Transverse colon (tissue), 4 donors: ENCODE data around the gene CHCHD10.

ENCODE experiments used
- CTCF ChIP-seq, 5 experiments: fragments of 200-600 bp in 3 of 5; fragments of 450-650 bp in 2 of 5; sonication (generic) in 3 of 5; IDR thresholded peaks; 1 replicate in 2 of 5; 2 replicates in 3 of 5; pipeline ENCODE4 v1.5.1; 2016 to 2017; ENCODE audit warnings: antibody characterized with exemption in 5 of 5, inconsistent platforms in 3 of 5, mild to moderate bottlenecking in 2 of 5, moderate library complexity in 1 of 5
- EP300 ChIP-seq: sonication (generic); formaldehyde crosslinking; IDR thresholded peaks from one replicate; pipeline ENCODE4 v1.6.1; 2017; ENCODE audit warnings: antibody characterized with exemption, low read depth
- POLR2A ChIP-seq: fragments of 450-650 bp; IDR thresholded peaks from one replicate; pipeline ENCODE4 v1.6.1; 2016; ENCODE audit warnings: antibody characterized with exemption, mild to moderate bottlenecking, moderate library complexity
- POLR2AphosphoS5 ChIP-seq, 3 donors: sonication (generic); formaldehyde crosslinking; IDR thresholded peaks; one replicate each; pipeline ENCODE4 v1.6.1; 2016; ENCODE audit warnings: antibody characterized with exemption in 3 of 3

- TF ChIP-seq POLR2A: no peak
- TF ChIP-seq CTCF (IDR thresholded peaks at IDR 0.05): no peak
- no peak for TF ChIP-seq POLR2AphosphoS5 (IDR thresholded peaks at IDR 0.05)
- TF ChIP-seq EP300: no peak
Observed at GRCh38 chr22:23786261-23786710, 18.5 kb upstream of the CHCHD10 start.
